ENCODE results near the gene ANKRD35. TPM values are rescaled to one million over a fixed set of nuclear protein-coding genes. Genes with fewer than 3 reads are reported as not detected.
A peak's percentile ranks its signal among the peaks of the same experiment; 100 is the strongest.

Gene ANKRD35
- total and polyA plus RNA-seq, 4 donors, result 3.8 to 23.6 (median 7.8) TPM

DNA sequence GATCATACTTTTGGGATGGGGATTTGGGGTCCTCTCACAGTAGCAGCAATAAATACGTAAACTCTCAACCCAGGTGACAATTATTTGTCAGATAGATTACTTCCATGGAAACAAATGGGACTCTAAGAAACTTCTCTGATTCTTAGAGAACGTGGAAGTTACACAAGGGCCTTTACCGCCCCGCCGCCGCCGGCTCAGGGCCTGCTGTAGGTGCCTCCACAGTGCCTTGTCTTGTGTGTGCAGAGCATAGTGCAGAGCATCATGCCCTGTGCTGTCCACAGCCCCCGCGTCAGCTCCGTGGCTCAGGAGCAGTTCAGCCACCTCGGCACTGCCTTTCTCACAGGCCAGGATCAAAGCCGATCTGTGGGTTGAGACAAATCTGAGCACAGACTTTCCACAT is 11.0 kb downstream of the ANKRD35 start:
- 95 to 96% methylated on average over 12 of the region's 12 CpGs for WGBS, 2 donors
- no peak for DNase-seq
- no peaks in the 10 kb centered on the region for H3K27me3 ChIP-seq (ENCODE audit: control insufficient read depth in 1 of 2, insufficient read depth in 2 of 2, low read length in 1 of 2)
- no peaks in the 10 kb centered on the region for H3K36me3 ChIP-seq (ENCODE audit: control insufficient read depth in 1 of 2, insufficient read depth in 2 of 2, low read length in 1 of 2)
- no peak for ATAC-seq (ENCODE audit: low FRiP score)
- no peak overlapping the region for H3K4me3 ChIP-seq (ENCODE audit: low read length in 2 of 2)
- intact Hi-C loops (cut with DNase I), result loop anchor here in 1 of 2 donors (10.0 kb wide), 1 partner anchor 80 kb away; the partner anchor contains the start of gene LIX1L
- no peaks in the 10 kb centered on the region for H3K9me3 ChIP-seq (ENCODE audit: control insufficient read depth, low read length)
- no peaks in the 10 kb centered on the region for H3K4me1 ChIP-seq (ENCODE audit: control insufficient read depth in 1 of 2, insufficient read depth in 2 of 2, low read length in 2 of 2)
- no peak overlapping the region for H3K27ac ChIP-seq (ENCODE audit: low read depth in 1 of 2, low read length in 2 of 2)

DNA sequence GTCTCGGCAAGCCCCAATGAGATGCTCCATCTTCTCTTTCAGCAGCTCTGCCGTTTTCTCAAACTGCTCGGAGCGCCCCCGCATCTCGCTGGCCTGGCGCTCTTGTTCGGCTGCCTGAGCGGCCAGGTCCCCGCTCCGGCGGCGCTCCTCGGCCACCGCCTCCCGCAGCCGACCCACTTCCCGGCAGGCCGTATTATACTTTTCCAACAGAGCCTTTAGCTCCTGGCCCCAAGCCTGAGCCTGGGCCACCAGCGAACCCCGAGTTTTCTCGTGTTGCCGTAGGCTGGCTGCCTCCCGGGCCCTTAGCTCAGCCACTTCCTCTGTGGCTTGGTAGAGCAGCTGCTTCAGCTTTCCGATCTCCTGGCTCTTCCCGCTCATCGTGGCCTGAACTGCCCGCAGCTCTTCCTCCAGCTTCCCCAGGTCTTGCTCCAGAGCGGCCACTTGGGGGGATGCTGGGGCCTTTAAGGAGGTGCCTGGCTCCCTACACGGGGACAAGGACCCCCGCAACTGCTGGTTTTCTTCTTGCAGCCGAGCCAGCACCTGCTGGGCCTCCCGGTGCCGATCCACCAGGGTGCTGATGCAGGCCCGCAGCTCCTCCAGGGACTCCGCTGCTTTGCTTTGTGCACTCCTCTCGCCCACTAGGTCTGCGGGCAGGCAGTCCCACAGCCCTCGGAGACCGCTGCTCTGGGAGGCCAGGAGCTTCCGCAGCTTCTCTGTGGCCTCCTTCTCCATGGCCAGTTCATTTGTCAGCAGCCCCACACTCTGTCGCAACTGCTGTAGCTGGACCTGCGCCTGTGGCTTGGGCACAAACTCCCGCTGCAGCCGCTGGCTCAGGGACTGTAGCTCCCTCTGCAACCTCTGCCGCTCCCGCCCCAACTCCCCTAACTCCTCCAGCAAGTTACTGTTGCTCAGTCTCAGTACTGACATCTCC is 13.4 kb downstream of the ANKRD35 start:
- WGBS, 2 donors, result 6 to 7% methylated on average over 47 of the region's 47 CpGs
- H3K4me3 ChIP-seq (ENCODE audit: low read length in 2 of 2), result peak overlapping the region; percentile 32 to 36
- intact Hi-C loops (cut with DNase I), result loop anchor here in 1 of 2 donors (10.0 kb wide), 1 partner anchor 83 kb away; the partner anchor contains the start of gene LIX1L
- peak overlapping the region; percentile 6 to 69 for H3K27ac ChIP-seq (ENCODE audit: low read depth in 1 of 2, low read length in 2 of 2)
- no peaks in the 10 kb centered on the region for H3K27me3 ChIP-seq (ENCODE audit: control insufficient read depth in 1 of 2, insufficient read depth in 2 of 2, low read length in 1 of 2)
- no peaks in the 10 kb centered on the region for H3K4me1 ChIP-seq (ENCODE audit: control insufficient read depth in 1 of 2, insufficient read depth in 2 of 2, low read length in 2 of 2)
- DNase-seq, result peak; percentile 87 to 89
- no peaks in the 10 kb centered on the region for H3K9me3 ChIP-seq (ENCODE audit: control insufficient read depth, low read length)
- H3K36me3 ChIP-seq (ENCODE audit: control insufficient read depth in 1 of 2, insufficient read depth in 2 of 2, low read length in 1 of 2), result no peaks in the 10 kb centered on the region
- ATAC-seq (ENCODE audit: low FRiP score), result peak; percentile 89

GRCh38 chr1:145868232-145868631 is 17.4 kb downstream of the ANKRD35 start:
- no peak for DNase-seq
- no peak overlapping the region for H3K27ac ChIP-seq (ENCODE audit: low read depth in 1 of 2, low read length in 2 of 2)
- no peaks in the 10 kb centered on the region for H3K36me3 ChIP-seq (ENCODE audit: control insufficient read depth in 1 of 2, insufficient read depth in 2 of 2, low read length in 1 of 2)
- intact Hi-C loops (cut with DNase I), result no loop called here
- ATAC-seq (ENCODE audit: low FRiP score), result no peak
- 86 to 91% methylated on average over 4 of the region's 4 CpGs for WGBS, 2 donors
- no peak overlapping the region for H3K4me3 ChIP-seq (ENCODE audit: low read length in 2 of 2)
- no peaks in the 10 kb centered on the region for H3K9me3 ChIP-seq (ENCODE audit: control insufficient read depth, low read length)
- H3K4me1 ChIP-seq (ENCODE audit: control insufficient read depth in 1 of 2, insufficient read depth in 2 of 2, low read length in 2 of 2), result no peaks in the 10 kb centered on the region
- H3K27me3 ChIP-seq (ENCODE audit: control insufficient read depth in 1 of 2, insufficient read depth in 2 of 2, low read length in 1 of 2), result no peaks in the 10 kb centered on the region

- intact Hi-C loops (cut with DNase I), result no loop called here
- Histone ChIP-seq H3K27me3 (ENCODE audit: control insufficient read depth in 1 of 2, insufficient read depth in 2 of 2, low read length in 1 of 2) (no peaks in the 10 kb centered on the region), H3K4me3 (ENCODE audit: low read length in 2 of 2) (no peak overlapping the region), H3K4me1 (ENCODE audit: control insufficient read depth in 1 of 2, insufficient read depth in 2 of 2, low read length in 2 of 2) (no peaks in the 10 kb centered on the region), H3K27ac (ENCODE audit: low read depth in 1 of 2, low read length in 2 of 2) (no peak overlapping the region), H3K36me3 (ENCODE audit: control insufficient read depth in 1 of 2, insufficient read depth in 2 of 2, low read length in 1 of 2) (no peaks in the 10 kb centered on the region), H3K9me3 (ENCODE audit: control insufficient read depth, low read length) (no peaks in the 10 kb centered on the region)
- ATAC-seq (ENCODE audit: low FRiP score), result no peak
- DNase-seq, result no peak
- WGBS, 2 donors, result 73 to 74% methylated on average over 5 of the region's 5 CpGs
These were observed 22.2 kb downstream of the ANKRD35 start for GRCh38 chr1:145863282-145864018.

DNA sequence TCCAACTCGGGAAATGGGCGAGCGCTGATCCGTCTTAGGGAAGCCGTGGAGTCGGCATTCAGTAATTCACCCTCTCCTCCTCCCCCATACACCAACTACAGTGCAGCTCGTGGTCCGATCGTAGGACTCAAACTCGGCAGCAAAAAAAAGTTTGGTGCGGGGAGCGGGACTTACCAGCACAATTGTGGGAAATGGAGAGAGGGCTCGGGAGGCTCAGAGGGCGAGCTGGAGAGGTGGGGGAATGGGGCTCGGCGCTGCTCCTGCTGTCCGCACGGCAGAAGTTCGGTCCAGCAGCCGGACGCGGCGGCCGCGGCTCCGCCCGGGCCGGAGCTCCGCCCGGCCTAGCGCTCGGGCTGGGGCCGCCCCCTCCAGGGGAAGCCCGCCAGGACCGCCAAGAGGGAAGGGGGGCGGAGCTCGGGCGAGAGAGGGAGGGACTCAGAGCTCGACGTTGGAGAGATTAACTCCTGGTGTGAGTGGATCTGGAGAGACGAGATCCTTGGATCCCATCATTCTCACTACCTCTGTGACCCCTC is 26.1 kb downstream of the ANKRD35 start:
- WGBS, 2 donors, result 0 to 2% methylated on average over 38 to 41 of the region's 41 CpGs
- ATAC-seq (ENCODE audit: low FRiP score), result peak; percentile 93
- intact Hi-C loops (cut with DNase I), result loop anchor here in 1 of 2 donors (2.0 kb wide), 1 partner anchor 49 kb away; no protein-coding TSS in a partner anchor

GRCh38 chr1:145858901-145859490 is 26.7 kb downstream of the ANKRD35 start, which contains the start of gene PIAS3:
Gene PIAS3 (minus strand): TSS chr1:145859081. CDS start chr1:145858990, 91 bp downstream.
- 0 to 1% methylated on average over 42 of the region's 42 CpGs for WGBS, 2 donors
- Histone ChIP-seq H3K9me3 (ENCODE audit: control insufficient read depth, low read length) (no peaks in the 10 kb centered on the region), H3K27me3 (ENCODE audit: control insufficient read depth in 1 of 2, insufficient read depth in 2 of 2, low read length in 1 of 2) (no peaks in the 10 kb centered on the region), H3K4me1 (ENCODE audit: control insufficient read depth in 1 of 2, insufficient read depth in 2 of 2, low read length in 2 of 2) (peaks cover 0 to 3% of the 10 kb centered on the region in 2 donors), H3K36me3 (ENCODE audit: control insufficient read depth in 1 of 2, insufficient read depth in 2 of 2, low read length in 1 of 2) (peaks cover 0 to 7% of the 10 kb centered on the region in 2 donors), H3K27ac (ENCODE audit: low read depth in 1 of 2, low read length in 2 of 2) (peak within 1 kb of the TSS in 1 of 2 donors; percentile 85), H3K4me3 (ENCODE audit: low read length in 2 of 2) (peak within 1 kb of the TSS; percentile 87 to 96)
- peak; percentile 98 to 99 for DNase-seq
- intact Hi-C loops (cut with DNase I), result loop anchor here in 1 of 2 donors (2.0 kb wide), 1 partner anchor 50 kb away; no protein-coding TSS in a partner anchor
- peak; percentile 98 for ATAC-seq (ENCODE audit: low FRiP score)

More for the DNA sequence above, 26.1 kb downstream of the ANKRD35 start:
- H3K27me3 ChIP-seq (ENCODE audit: control insufficient read depth in 1 of 2, insufficient read depth in 2 of 2, low read length in 1 of 2), result no peaks in the 10 kb centered on the region
- DNase-seq, result peak; percentile 95 to 97
- peaks cover 0 to 7% of the 10 kb centered on the region in 2 donors for H3K36me3 ChIP-seq (ENCODE audit: control insufficient read depth in 1 of 2, insufficient read depth in 2 of 2, low read length in 1 of 2)
- H3K9me3 ChIP-seq (ENCODE audit: control insufficient read depth, low read length), result no peaks in the 10 kb centered on the region
- peak overlapping the region; percentile 87 to 96 for H3K4me3 ChIP-seq (ENCODE audit: low read length in 2 of 2)
- H3K4me1 ChIP-seq (ENCODE audit: control insufficient read depth in 1 of 2, insufficient read depth in 2 of 2, low read length in 2 of 2), result peaks cover 0 to 3% of the 10 kb centered on the region in 2 donors
- H3K27ac ChIP-seq (ENCODE audit: low read depth in 1 of 2, low read length in 2 of 2), result peak overlapping the region in 1 of 2 donors; percentile 85

DNA sequence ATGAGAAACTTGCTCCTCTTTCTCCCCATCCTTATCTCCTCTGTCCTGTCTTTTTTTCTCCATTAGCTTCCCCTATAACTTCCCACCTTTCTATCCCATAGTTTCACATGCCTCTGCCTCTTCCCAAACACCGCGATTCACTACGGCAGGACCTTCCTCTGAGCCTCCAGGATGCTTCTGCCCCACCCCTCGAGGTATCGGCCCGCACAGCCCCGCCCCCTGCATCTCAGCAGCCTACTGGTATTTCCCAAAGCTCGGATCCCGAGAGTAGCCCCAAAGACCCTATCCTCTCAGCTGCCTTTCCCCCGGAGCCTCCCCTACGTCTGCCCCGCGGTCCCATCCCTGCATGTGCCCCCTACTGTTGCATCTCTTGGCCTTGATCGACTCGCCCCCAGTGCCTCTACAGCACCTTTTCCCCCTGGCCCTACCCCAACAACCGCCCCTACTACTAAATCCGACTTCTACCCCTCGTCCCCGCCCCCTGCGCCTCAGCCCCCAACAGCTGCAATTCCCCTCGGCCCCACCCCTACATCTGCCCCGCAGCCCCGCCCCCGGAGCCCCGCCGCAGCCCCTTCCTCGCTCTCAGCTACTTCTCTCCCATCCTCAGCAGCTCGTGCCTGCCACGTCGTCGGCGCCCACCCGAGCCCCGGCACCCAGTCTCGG is 27.3 kb downstream of the ANKRD35 start:
- 1 to 2% methylated on average over 31 to 35 of the region's 35 CpGs for WGBS, 2 donors
- intact Hi-C loops (cut with DNase I), result loop anchor here in 1 of 2 donors (2.0 kb wide), 1 partner anchor 50 kb away; no protein-coding TSS in a partner anchor
- H3K9me3 ChIP-seq (ENCODE audit: control insufficient read depth, low read length), result no peaks in the 10 kb centered on the region
- ATAC-seq (ENCODE audit: low FRiP score), result peak; percentile 53
- peaks cover 3 to 11% of the 10 kb centered on the region in 2 donors for H3K36me3 ChIP-seq (ENCODE audit: control insufficient read depth in 1 of 2, insufficient read depth in 2 of 2, low read length in 1 of 2)
- DNase-seq, result peak; percentile 74 to 86
- peak overlapping the region in 1 of 2 donors; percentile 46 for H3K27ac ChIP-seq (ENCODE audit: low read depth in 1 of 2, low read length in 2 of 2)
- no peaks in the 10 kb centered on the region for H3K27me3 ChIP-seq (ENCODE audit: control insufficient read depth in 1 of 2, insufficient read depth in 2 of 2, low read length in 1 of 2)
- peaks cover 0 to 3% of the 10 kb centered on the region in 2 donors for H3K4me1 ChIP-seq (ENCODE audit: control insufficient read depth in 1 of 2, insufficient read depth in 2 of 2, low read length in 2 of 2)
- peak overlapping the region; percentile 79 to 87 for H3K4me3 ChIP-seq (ENCODE audit: low read length in 2 of 2)
